Keratinocyte (primary cell): ENCODE measurements around the gene ZNF280C.

Experiments used
- CTCF ChIP-seq, 3 experiments: IDR thresholded peaks in 1 of 3; conservative IDR thresholded peaks in 1 of 3; optimal IDR thresholded peaks in 1 of 3; 2 replicates in 2 of 3; 3 replicates in 1 of 3; pipeline versions ENCODE3 to v1.5.1; 2011; ENCODE audit warnings: low read length in 3 of 3, mild to moderate bottlenecking in 3 of 3, moderate library complexity in 2 of 3, control low read depth in 1 of 3, inconsistent platforms in 1 of 3; ENCODE audit not compliant: insufficient read depth in 2 of 3; ENCODE audit errors: extremely low read depth in 1 of 3
- EZH2 ChIP-seq: IDR thresholded peaks from one replicate; pipeline ENCODE4 v1.6.1; 2012; ENCODE audit warnings: inconsistent platforms, mild to moderate bottlenecking, low read length, moderate library complexity

DNA sequence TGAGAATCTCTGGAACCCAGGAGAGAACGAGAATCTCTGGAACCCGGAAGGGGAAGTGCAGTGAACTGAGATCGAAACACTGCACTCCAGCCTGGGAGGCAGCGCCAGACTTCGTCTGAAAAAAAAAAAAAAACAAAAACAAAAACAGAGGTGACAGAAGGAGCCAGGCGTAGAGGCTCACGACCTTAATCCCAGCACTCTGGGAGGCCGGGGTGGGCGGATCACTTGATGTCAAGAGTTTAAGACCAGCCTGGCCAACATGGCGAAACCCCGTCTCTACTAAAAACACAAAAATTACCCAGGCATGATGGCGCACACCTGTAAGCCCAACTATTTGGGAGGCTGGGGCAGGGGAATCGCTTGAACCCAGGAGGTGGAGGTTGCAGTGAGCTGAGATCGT, 17.0 kb downstream of the ZNF280C start:
- no peak for TF ChIP-seq CTCF (optimal IDR thresholded peaks at IDR 0.05 in 1 of 3, IDR thresholded peaks at IDR 0.05 in 1 of 3, conservative IDR thresholded peaks at IDR 0.05 in 1 of 3; ENCODE audit: extremely low read depth in 1 of 3, insufficient read depth in 2 of 3, low read length in 3 of 3)
- no peak for TF ChIP-seq EZH2
